Neural cell (in vitro differentiated cells): ENCODE data around the gene RHEX. TPM values are rescaled to one million over a fixed set of nuclear protein-coding genes. Genes with fewer than 3 reads are reported as not detected.

Experiments
- H2AFZ ChIP-seq: fragments of 200-600, 300-800 bp; sonication (generic), shearing (Covaris generic); 2 replicates; pipeline ENCODE4 v1.6.0; 2014; ENCODE audit warnings: low read depth, mild to moderate bottlenecking, antibody characterized with exemption, low read length, moderate library complexity
- H3F3A ChIP-seq: fragments of 200-600 bp; shearing (Covaris generic); 2 replicates; pipeline ENCODE4 v1.6.1; 2016; ENCODE audit warnings: mild to moderate bottlenecking, moderate library complexity, mixed read lengths, antibody characterized with exemption, low read length; ENCODE audit not compliant: insufficient read depth, poor library complexity, severe bottlenecking
- H3K27ac ChIP-seq: fragments of 200-600, 300-800 bp; sonication (generic), shearing (Covaris generic); 2 replicates; pipeline ENCODE4 v1.5.1; 2014; ENCODE audit warnings: mild to moderate bottlenecking, low read length, moderate library complexity
- H3K27me3 ChIP-seq: fragments of 300-800, 200-600 bp; sonication (generic), shearing (Covaris generic); 2 replicates; pipeline ENCODE4 v1.6.0; 2014; ENCODE audit warnings: mild to moderate bottlenecking, low read depth, low read length, moderate library complexity; ENCODE audit not compliant: insufficient read depth
- H3K36me3 ChIP-seq: fragments of 300-800, 200-600 bp; sonication (generic), shearing (Covaris generic); 2 replicates; pipeline ENCODE4 v1.5.1; 2014; ENCODE audit warnings: mild to moderate bottlenecking, antibody characterized with exemption, low read length, moderate library complexity; ENCODE audit not compliant: insufficient read depth
- H3K4me2 ChIP-seq: fragments of 300-800, 200-600 bp; sonication (generic), shearing (Covaris generic); 2 replicates; pipeline ENCODE4 v1.6.0; 2014; ENCODE audit warnings: mild to moderate bottlenecking, low read length
- H3K4me3 ChIP-seq: fragments of 300-800, 200-600 bp; sonication (generic), shearing (Covaris generic); 2 replicates; pipeline ENCODE4 v1.5.1; 2014; ENCODE audit warnings: mild to moderate bottlenecking, low read length, moderate library complexity
- H3K79me2 ChIP-seq: fragments of 200-600 bp; shearing (Covaris generic); replicated peaks from 2 replicates; pipeline ENCODE4 v1.6.0; 2014; ENCODE audit warnings: mild to moderate bottlenecking, low read length, moderate library complexity; ENCODE audit not compliant: insufficient read depth
- H3K9ac ChIP-seq: fragments of 300-800, 200-600 bp; sonication (generic), shearing (Covaris generic); 2 replicates; pipeline ENCODE4 v1.6.1; 2016; ENCODE audit warnings: mild to moderate bottlenecking, low read length, mixed read lengths
- H3K9me2 ChIP-seq: fragments of 200-600 bp; shearing (Covaris generic); 2 replicates; pipeline ENCODE4 v1.6.1; 2016; ENCODE audit warnings: mild to moderate bottlenecking, low read length, mixed read lengths; ENCODE audit not compliant: insufficient read depth
- H3K9me3 ChIP-seq: fragments of 200-600, 300-800 bp; sonication (generic), shearing (Covaris generic); 2 replicates; pipeline ENCODE4 v1.6.1; 2016; ENCODE audit warnings: mild to moderate bottlenecking, mixed run types, low read length, moderate library complexity, mixed read lengths
- H4K20me1 ChIP-seq: fragments of 200-600 bp; shearing (Covaris generic); 2 replicates; pipeline ENCODE4 v1.6.1; 2016; ENCODE audit warnings: mild to moderate bottlenecking, mixed run types; ENCODE audit not compliant: insufficient read depth
- EP300 ChIP-seq: fragments of 450-650 bp; conservative IDR thresholded peaks from 2 replicates; pipeline ENCODE4 v1.6.1; 2014; ENCODE audit warnings: antibody characterized with exemption, mild to moderate bottlenecking, moderate library complexity; ENCODE audit not compliant: poor library complexity, severe bottlenecking
- MXI1 ChIP-seq: fragments of 450-650 bp; conservative IDR thresholded peaks from 2 replicates; pipeline ENCODE4 v1.6.1; 2014; ENCODE audit warnings: antibody characterized with exemption, mild to moderate bottlenecking; ENCODE audit not compliant: poor library complexity, severe bottlenecking
- POLR2AphosphoS5 ChIP-seq: IDR thresholded peaks from 2 replicates; pipeline ENCODE4 v1.6.1; 2012
- RAD21 ChIP-seq: fragments of 450-650 bp; conservative IDR thresholded peaks from 2 replicates; pipeline ENCODE4 v1.6.1; 2014; ENCODE audit warnings: antibody characterized with exemption, mild to moderate bottlenecking, moderate library complexity
- SMC3 ChIP-seq: fragments of 450-650 bp; conservative IDR thresholded peaks from 2 replicates; pipeline ENCODE4 v1.6.1; 2014; ENCODE audit warnings: antibody characterized with exemption, mild to moderate bottlenecking, moderate library complexity; ENCODE audit not compliant: poor library complexity
- polyA plus RNA-seq: library from polyadenylated mRNA; depleted of rRNA; stranded (reverse); fragments of >200 nt; gene quantifications from 2 replicates; pipeline ENCODE4 v1.2.3, GENCODE V29; 2014
- small RNA-seq, 3 experiments: library from RNA; depleted of rRNA; stranded (forward); fragments of <200 nt; gene quantifications; one replicate each; pipeline ENCODE3, GENCODE V24; 2012
- TF ChIP-seq, protein P1 (sequence below): IDR thresholded peaks from 2 replicates; pipeline ENCODE4 v1.6.1; 2012; ENCODE audit warnings: borderline replicate concordance
- TF ChIP-seq, protein P2 (sequence below): fragments of 450-650 bp; IDR thresholded peaks from 2 replicates; pipeline ENCODE4 v1.5.1; 2014; ENCODE audit warnings: antibody characterized with exemption, mild to moderate bottlenecking, moderate library complexity; ENCODE audit not compliant: poor library complexity, severe bottlenecking

Gene RHEX
- polyA plus RNA-seq, 1 donor from 2014 or later: not detected

DNA sequence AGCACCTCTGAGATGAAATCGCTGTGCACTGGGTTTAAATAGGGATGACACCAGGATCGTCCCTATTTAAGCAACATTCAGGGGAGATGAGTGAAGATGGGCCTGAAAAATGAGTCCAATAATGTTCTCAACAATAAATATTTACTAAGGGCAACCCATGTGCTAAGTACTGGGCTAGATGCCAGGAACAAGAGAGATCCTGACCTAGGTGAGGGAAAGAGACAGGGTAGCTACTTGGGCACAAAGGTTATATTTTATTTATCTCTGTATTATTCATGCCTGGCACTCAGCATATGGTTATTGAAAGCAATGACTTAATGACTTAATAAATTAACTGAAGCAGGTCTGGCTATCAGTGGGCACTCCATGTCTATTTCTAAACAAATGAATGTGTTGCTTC, 91.6 kb downstream of the RHEX start:
- Histone ChIP-seq H3K9ac (no peak overlapping the region), H3K9me2 (no peaks in the 10 kb centered on the region), H3K4me2 (no peak overlapping the region), H3K79me2 (no peaks in the 10 kb centered on the region), H3K9me3 (peaks cover 5% of the 10 kb centered on the region), H2AFZ (no peak overlapping the region), H3K27me3 (no peaks in the 10 kb centered on the region), H3F3A (no peaks in the 10 kb centered on the region), H3K36me3 (no peaks in the 10 kb centered on the region), H3K4me3 (no peak overlapping the region), H3K27ac (no peak overlapping the region), H4K20me1 (no peaks in the 10 kb centered on the region)
- TF ChIP-seq, protein P1, sequence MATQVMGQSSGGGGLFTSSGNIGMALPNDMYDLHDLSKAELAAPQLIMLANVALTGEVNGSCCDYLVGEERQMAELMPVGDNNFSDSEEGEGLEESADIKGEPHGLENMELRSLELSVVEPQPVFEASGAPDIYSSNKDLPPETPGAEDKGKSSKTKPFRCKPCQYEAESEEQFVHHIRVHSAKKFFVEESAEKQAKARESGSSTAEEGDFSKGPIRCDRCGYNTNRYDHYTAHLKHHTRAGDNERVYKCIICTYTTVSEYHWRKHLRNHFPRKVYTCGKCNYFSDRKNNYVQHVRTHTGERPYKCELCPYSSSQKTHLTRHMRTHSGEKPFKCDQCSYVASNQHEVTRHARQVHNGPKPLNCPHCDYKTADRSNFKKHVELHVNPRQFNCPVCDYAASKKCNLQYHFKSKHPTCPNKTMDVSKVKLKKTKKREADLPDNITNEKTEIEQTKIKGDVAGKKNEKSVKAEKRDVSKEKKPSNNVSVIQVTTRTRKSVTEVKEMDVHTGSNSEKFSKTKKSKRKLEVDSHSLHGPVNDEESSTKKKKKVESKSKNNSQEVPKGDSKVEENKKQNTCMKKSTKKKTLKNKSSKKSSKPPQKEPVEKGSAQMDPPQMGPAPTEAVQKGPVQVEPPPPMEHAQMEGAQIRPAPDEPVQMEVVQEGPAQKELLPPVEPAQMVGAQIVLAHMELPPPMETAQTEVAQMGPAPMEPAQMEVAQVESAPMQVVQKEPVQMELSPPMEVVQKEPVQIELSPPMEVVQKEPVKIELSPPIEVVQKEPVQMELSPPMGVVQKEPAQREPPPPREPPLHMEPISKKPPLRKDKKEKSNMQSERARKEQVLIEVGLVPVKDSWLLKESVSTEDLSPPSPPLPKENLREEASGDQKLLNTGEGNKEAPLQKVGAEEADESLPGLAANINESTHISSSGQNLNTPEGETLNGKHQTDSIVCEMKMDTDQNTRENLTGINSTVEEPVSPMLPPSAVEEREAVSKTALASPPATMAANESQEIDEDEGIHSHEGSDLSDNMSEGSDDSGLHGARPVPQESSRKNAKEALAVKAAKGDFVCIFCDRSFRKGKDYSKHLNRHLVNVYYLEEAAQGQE: no peak
- TF ChIP-seq, protein P2, sequence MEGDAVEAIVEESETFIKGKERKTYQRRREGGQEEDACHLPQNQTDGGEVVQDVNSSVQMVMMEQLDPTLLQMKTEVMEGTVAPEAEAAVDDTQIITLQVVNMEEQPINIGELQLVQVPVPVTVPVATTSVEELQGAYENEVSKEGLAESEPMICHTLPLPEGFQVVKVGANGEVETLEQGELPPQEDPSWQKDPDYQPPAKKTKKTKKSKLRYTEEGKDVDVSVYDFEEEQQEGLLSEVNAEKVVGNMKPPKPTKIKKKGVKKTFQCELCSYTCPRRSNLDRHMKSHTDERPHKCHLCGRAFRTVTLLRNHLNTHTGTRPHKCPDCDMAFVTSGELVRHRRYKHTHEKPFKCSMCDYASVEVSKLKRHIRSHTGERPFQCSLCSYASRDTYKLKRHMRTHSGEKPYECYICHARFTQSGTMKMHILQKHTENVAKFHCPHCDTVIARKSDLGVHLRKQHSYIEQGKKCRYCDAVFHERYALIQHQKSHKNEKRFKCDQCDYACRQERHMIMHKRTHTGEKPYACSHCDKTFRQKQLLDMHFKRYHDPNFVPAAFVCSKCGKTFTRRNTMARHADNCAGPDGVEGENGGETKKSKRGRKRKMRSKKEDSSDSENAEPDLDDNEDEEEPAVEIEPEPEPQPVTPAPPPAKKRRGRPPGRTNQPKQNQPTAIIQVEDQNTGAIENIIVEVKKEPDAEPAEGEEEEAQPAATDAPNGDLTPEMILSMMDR: no peak
- TF ChIP-seq EP300: no peak
- TF ChIP-seq POLR2AphosphoS5: no peak
- TF ChIP-seq SMC3: no peak
- no peak for TF ChIP-seq MXI1

DNA sequence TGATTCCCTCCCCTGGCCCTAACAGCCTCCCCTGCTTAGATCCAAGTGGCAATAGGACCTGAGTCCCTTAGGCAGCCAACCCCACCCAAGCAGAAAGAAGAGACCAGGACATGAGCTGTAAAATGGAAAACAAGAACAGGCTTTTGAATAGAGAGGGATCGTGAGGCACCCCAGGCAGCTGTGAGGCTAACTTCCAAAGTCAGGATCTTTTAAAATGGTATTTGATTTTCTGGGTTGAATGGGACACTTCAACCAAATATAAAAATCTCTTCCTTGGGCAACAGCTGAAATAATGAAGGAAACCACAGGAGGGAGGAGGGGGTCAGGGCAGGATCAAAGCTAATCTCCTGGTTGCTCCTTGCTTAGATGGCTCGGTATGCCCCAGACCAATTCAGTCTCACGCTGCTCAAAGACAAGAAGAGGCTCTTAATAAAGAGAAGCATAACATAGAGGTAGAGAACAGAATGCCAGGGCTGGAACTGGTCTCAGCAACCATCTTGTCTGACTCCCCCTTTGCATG, 92.9 kb downstream of the RHEX start:
- Histone ChIP-seq H3K9ac (no peak overlapping the region), H3K27ac (no peak overlapping the region), H3K36me3 (no peaks in the 10 kb centered on the region), H3K4me2 (no peak overlapping the region), H4K20me1 (no peaks in the 10 kb centered on the region), H3K9me3 (peaks cover 4% of the 10 kb centered on the region), H3K79me2 (no peaks in the 10 kb centered on the region), H3K9me2 (no peaks in the 10 kb centered on the region), H3K27me3 (no peaks in the 10 kb centered on the region), H2AFZ (no peak overlapping the region), H3F3A (no peaks in the 10 kb centered on the region), H3K4me3 (no peak overlapping the region)
- TF ChIP-seq RAD21: no peak

Small RNAs within 50 kb of the gene (small RNA-seq; reads per million reads assigned to genes)
- 0 reads per million in 3 experiments for gene RF00271

Other genes starting within 250 kb of the RHEX start
- 3.4 and 4.2 TPM in 2 replicates for gene SLC41A1, start 240.0 kb upstream of the RHEX start, polyA plus RNA-seq
- not detected in 2 replicates for gene PM20D1, start 203.0 kb upstream of the RHEX start, polyA plus RNA-seq
- not detected in 2 replicates for gene SLC26A9, start 109.7 kb upstream of the RHEX start, polyA plus RNA-seq
- gene RAB7B, start 49.8 kb upstream of the RHEX start, polyA plus RNA-seq: not detected in 2 replicates
- not detected in 2 replicates for gene CTSE, start 29.3 kb upstream of the RHEX start, polyA plus RNA-seq
- gene AVPR1B, start 64.2 kb downstream of the RHEX start, polyA plus RNA-seq: not detected in 2 replicates
- gene FAM72A, start 149.7 kb downstream of the RHEX start, polyA plus RNA-seq: 2.2 and 4.1 TPM in 2 replicates
- 18.5 and 31.2 TPM in 2 replicates for gene SRGAP2, start 150.4 kb downstream of the RHEX start, polyA plus RNA-seq